PC-9 (cell line): ENCODE results near the gene DPYSL3.

Experiments
- CTCF ChIP-seq: fragments of 200-600 bp; sonication (generic); conservative IDR thresholded peaks from 2 replicates; pipeline ENCODE4 v1.6.1; 2017; ENCODE audit warnings: mixed run types, antibody characterized with exemption, mild to moderate bottlenecking, moderate library complexity
- EZH2 ChIP-seq: fragments of 200-600 bp; sonication (generic); IDR thresholded peaks from 2 replicates; pipeline ENCODE4 v1.8.0; 2017; ENCODE audit warnings: antibody characterized with exemption, low read depth

GRCh38 chr5:147454996-147455677 is 54.7 kb downstream of the DPYSL3 start:
- TF ChIP-seq EZH2 (no peak), CTCF (no peak)
